HG02943 (cell line): ENCODE results near the gene STAG3.

Experiments
- ATAC-seq: cut with Tn5 transposase; IDR thresholded peaks from one replicate; pipeline ENCODE4 v1.9.1; 2021; ENCODE audit warnings: mild to moderate bottlenecking, low read depth, moderate library complexity; ENCODE audit not compliant: unreplicated experiment

The STAG3 gene

DNA sequence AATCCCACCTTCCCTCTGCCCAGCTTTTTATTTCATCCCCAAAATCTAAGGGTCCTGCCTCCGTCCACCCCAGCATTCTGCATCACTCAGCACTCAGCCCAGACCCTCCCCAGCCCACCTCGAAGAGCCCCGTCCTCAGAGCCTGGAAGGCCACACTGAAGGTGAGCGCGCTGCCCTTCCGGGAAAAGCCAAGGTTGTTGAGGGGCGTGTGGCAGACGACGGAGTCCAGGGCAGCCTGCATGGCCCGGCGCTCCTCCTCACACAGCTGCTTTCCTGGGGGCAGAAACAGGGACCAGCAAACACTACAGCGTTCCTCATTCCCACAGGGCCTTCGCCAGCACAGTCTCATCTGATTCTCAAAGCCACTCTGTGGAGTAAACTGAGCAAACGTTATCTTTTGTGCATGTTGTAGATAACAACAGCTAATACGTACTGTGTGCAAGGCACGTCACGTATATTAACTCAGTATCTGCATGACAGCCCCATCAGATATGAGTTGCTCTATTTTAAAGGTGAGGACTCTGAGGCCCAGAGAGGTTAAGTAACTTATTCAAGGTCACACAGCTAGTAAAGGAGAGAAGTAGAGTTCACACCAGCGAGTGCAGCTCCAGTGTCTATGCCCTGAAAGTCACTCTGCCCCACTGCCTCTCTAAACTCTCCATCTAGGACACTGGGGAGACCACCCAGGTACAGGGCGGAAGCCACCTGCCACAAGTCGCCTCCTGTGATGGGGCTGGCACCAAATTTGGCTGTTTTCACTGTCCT is 22.0 kb upstream of the STAG3 start:
- ATAC-seq, result no peak

DNA sequence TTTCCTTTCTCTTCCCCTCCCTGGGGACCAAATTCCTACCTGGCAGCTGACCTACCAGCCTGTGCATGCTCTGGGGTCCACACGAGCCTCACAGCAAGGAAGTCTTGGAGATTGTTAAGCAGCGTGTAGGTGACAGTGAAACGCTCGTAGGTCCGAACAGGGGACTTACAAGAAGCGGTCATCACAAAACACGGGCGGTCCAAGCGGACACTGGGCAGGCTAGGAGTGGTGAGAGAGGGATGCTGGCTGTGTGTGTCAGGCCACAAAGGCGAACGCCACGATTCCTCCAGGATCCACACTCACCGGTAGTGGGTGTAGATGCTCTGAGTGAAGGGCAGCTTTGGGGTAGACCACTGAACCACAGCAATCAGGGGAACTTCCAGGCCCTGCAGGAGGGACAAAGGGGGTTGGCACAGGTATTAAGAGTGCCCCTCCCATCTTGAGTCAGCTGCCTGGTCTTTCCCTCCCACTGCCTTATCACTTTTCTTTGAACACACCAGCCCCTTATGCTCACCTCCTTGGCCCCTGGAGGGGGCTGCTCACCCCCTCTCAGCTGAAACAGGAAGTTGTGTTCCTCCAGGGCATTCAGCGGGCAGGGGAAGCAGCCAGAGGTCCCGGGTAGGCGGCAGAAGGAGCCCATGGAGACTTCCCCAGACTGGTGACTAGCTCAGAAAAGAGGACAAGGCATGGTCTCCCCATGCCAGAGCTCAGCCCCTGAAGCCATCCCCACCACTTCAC is 21.2 kb upstream of the STAG3 start:
- no peak for ATAC-seq

DNA sequence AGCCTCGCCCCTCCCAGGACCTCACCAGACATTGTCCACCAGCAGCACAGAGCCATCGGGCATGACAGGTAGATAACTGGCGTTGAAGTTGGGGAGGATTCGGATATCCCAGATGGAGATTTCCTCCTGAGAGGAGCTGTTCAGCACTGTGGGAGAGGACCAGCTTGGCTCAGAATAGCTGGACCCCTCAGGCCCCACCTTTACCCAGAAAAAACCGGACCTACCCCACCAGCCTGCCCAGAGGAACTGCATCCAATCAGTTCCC is 20.7 kb upstream of the STAG3 start:
- no peak for ATAC-seq

DNA sequence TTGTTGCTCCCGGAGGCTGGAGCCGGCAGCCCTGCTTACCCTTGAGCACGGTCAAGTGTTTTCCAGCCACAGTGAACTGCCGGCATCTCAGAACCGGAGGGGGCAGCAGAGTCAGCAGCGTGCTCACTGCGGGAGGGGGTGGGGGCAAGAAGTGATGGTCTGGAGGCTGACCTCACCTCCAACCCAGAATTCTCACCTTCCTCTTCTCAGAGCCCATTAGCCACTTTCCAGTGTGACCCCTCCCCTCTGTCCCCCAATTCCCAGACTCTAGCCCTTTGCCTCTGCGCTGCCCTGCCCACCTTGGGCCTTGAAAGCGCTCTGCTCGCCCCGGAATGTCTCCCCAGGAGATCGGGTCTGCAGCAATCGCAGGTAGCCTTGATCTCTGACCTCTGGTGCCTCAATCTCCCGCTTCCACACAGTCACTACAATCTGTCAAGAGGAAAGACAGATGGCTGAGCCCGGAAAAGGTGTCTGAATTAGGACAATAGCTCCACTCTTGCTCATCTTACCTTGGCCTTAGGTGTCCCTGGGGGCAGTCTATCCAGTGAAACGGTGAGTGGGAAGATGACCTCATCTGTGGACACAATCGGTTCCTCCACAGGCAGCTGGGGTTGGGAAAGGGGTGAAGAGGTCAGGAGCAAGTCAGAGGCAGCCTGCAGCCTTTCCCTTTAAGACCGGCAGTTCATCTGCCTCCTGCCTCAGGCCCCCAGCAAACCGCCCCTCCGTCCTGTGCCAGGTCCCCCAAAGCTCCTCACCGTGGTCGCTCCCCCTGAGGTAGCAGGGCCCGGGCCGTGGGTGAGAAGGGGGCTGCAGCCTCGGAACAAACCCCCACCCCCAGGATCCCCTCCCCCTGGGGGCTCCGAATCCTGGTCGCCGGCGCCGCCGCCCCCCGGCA is 20.1 kb upstream of the STAG3 start:
- ATAC-seq, result no peak

DNA sequence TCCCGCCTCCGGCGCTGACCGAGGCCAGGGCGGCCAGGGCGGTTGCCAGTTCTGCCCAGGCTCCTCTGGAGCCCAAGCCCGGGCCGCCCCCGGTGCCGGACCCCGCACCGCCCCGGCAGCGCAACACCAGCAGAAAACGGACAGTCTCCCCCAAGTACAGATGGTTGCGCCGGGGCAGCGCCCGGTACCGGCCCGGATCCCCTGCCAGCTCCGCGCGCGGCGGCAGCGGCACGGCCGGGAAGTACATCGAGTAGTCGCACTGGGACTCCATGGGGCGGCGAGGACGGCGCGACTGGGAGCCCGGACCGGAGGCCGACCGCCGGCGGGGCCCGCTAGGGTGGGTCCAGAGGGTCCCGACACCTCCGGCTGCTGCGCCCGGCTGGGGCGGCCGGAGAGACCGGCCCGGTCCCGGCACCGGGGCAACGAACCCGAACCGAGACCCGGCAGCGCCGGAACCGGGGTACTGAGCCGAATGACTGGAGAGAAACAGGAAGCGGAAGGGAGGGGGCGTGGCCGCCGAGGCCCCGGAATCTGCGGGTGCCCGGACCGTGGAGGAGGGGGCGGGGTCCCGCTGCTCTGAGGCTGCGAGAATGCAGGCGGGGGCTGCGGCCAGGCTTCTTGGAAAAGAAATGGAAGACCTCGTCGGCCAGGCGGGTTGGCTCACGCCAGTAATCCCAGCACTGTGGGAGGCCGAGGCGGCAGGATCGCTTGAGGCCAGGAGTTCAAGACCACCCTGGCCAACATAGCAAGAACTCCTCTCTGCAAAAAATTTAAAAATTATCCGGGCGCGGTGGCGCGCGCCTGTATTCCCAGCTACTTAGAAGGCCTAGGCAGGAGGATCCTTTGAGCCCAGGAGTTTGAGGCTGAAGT is 19.3 kb upstream of the STAG3 start, which contains the start of gene TRAPPC14:
TRAPPC14 (minus strand) TSS at position 495 of the 870 bp plus-strand sequence; CDS start at position 271, 224 bp downstream.
- peak; percentile 56 for ATAC-seq

DNA sequence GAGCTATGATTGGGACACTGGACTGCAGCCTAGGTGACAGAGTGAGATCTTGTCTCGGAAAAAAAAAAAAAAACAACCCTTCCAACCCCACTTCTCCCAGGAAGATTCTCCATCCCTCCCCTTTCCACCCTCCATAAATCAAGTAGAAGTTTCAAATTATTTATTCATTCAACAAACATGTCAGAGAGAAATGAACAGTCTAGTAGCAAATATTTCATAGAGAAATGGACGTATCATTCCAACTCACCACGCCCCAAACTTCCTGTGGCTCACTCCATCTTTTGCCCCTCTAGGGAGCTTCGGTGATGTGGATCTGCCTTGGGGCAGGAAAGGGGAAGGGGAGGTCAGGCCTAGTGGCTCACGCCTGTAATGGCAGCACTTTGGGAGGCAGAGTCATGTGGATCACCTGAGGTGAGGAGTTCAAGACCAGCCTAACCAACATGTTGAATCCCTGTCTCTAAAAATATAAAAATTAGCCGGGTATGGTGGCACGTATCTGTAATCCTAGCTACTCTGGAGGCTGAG is 18.6 kb upstream of the STAG3 start:
- ATAC-seq, result no peak

DNA sequence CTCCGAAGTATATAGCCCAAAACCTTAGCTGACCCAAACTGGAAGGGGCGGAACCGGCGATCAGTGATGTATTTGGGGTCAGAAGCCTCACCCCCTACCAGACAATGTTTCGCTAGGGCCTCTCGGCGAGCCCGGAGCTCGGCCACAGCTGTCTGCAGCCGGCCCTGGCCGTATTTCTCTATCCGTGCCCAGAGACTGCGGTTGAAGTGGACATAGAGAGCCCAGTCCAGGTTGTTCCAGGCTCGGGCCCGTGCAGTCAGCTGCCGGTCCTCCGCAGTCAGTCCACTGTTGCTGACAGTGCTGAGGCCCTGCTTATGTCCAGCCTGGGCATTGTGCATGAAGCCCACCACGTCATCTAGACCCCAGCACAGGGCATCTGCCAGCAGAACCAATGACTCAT is 17.7 kb upstream of the STAG3 start:
- ATAC-seq, result no peak

DNA sequence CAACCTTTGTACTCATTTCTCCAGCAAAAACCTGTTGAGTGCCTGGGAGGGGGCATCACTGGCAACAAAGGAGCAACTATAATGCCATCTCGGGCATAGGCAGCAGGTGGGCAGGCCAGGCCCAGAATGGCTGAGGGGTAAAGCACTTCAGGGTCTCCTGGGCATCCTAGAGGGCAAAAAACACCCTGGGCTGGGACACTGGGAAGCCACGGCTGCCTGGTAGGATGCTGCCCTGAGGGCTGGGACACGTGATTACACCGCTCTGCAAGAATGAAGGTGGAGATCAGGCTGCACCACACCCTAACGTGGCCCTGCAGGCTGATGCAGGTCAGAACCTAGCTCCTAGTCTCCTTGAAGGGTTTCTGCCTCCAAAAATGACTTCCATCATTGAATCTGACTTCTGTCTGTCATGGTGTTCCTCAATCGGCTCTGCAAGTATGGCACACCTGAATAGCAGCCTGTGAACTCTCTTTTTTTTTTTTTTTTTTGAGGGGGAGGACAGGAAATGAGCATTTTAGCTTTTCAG is 14.6 kb upstream of the STAG3 start:
- ATAC-seq, result no peak

DNA sequence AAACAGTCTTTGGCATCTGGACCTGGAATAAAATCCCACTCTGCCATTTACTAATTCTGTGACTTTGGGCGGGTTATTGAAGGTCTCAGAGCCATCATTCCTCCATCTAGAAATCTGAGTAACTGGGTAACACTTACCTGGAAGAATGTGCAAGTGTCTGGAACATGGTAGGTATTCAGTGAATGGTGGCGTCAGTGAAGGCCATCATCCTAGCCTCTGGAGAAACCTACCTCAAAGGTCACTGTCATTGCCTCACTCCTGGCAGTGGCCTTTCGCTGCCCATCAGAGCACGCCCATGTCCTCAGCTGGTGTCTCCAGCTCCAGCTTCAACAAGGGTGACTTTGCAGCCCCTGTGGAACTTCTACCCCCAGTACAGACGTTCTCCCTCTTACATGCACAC is 13.8 kb upstream of the STAG3 start:
- ATAC-seq, result no peak

DNA sequence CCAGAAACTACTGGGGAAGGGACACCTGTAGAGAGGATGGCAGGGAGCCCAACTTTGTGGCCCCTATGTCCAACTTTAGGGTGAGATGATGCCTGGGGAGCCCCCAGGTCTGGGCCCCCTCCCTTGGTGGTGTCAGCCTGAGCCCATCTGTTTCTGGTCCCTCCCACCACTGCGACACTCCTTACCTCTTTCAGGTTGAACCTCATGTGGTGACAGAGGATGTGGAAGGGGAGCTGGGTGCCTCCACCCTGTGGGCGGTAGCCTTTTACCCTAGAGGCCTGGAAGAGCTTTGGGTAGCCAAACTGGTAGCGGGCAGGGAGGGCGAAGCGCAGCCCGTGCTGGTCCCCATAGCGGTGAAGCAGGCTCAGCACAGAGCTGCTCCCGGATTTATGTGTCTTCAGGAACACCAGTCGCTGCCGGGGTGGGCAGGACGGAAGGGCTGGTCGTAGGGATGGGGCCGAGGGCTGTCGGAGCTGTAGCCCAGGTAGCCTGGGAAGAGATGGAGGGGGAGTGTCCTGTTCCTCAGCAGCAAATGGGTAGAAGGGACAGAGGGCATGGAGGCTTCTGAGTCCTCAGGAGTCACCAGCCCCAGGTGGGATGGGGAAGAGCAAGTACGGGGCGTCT is 11.3 kb upstream of the STAG3 start:
- ATAC-seq, result no peak

DNA sequence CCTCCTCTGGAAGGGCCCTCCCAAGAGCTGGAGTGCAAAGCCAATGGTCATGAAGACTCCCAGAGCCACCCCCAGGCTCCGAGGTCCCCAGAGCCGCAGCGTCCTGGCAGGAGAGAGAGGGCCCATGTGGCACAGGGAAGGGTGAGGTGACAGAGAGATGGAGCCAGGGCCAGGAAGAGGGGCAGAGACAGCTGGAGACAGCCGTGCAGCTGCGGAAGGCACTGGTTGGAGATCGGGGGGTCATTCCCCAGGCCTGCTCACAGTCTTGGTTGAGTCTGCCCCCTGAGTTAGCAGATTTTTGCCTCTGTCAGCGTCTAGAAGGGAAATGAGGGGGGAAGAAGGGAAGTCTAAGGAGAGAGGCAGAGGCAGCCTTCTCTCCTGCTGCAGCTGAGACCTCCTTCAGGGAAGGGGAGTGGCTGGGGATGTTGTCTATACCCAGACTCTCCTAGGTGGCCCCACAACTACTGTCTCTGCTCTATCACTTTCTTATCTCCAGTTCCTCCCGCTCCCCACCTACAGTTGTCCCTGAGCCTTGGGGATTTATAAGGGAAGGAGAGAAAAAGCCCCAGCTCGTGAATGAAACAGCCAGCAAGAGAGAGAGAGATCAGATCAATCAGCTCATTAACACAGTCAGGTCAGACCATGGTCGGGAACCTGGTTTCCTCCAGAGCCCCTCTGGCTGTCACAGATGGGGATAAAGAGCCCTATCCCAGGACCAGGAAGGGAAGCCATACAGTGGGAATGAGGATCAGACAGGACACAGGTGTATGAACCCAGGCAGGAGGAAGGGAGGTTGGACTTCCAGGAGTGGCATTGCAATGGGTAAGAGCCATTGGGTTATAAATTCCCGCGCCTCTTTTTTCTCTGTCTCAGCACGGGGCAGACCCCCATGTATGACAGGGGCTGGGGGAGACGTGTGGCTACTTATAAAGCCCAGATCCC is 10.5 kb upstream of the STAG3 start:
- ATAC-seq, result no peak

DNA sequence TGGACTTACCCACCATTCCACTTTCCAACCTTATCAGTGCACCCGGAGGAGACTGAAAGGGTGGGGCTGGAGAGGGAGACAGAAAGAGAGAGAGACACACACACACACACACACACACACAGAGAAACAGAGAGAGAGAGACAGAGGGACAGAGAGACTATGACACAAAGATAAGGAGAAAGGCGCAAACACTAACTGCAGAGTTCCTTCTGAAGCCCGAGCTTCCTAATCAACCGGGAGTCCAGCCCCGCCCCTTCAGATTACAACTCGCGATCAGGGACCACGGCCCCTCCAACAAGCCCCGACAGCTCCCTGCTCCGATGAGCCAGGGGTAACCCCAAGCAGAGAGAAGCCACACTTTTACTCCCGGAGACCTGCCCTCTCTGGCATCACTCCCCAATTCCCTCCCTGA is 9.8 kb upstream of the STAG3 start:
- ATAC-seq, result no peak

DNA sequence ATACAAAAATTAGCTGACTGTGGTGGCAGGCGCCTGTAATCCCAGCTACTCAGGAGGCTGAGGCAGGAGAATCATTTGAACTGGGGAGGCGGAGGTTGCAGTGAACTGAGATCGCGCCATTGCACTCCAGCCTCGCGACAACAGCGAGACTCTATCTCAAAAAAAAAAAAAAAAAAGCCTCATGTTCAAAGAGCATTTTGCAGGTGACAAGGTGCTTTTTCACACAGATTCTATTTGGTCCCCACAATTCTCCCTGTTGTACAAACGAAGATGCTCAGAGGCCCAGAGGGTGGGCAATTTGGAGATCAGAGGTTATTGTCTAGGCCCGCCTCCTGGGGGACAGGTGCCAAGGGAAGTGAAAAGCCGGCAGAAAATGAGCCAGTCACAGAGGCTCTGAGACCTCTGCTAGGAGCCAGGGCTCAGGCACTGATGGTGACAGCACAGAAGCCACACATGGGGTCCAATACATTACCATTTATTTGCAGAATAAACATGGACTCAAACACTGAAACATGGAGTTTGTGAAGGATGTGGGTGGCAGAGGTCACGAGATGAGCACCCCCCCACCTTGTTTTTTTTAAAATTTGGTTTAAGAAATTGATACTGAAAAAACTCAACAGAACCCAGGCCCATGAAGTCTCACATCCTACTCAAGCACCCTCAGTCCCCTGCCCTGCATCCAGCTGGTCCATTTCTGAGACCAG is 8.4 kb upstream of the STAG3 start:
- ATAC-seq, result no peak

DNA sequence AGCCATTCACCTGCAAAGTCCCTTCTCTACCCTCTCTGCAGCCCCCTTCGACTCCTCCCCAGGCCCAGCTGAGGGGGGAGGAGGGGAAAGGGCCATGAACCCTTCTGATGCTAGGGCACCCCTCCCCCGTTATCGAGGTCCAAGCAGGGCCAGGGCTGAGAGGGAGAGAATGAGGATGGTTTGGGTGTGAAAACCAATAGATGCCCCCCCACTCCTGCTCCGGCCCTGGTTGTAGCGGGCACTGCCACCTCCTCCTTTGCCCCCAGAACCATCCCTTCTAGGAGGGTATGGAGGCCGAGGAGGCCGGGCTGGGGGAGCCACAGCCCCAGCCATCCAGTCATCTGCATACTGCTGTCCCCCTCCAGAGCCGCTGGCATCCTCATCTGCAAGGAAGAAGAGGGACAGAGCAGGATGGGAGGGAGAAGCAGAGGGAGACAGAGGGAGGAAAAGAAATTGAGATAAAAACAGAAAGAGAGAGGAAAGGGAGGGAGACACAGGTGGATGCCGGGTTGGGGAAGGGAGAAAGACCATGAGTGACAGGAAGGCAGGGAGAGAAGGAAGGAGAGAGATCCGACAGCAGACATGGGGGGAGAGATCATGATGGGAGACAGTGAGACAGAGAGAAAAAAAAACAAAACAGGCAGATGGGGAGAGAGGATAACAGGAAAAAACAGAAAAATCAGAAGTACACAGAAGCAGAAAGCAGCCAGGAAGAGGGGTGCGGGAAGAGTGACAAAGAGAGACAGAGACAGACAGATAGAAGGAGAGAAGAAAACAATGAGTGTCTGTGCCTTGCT is 7.4 kb upstream of the STAG3 start:
- no peak for ATAC-seq

DNA sequence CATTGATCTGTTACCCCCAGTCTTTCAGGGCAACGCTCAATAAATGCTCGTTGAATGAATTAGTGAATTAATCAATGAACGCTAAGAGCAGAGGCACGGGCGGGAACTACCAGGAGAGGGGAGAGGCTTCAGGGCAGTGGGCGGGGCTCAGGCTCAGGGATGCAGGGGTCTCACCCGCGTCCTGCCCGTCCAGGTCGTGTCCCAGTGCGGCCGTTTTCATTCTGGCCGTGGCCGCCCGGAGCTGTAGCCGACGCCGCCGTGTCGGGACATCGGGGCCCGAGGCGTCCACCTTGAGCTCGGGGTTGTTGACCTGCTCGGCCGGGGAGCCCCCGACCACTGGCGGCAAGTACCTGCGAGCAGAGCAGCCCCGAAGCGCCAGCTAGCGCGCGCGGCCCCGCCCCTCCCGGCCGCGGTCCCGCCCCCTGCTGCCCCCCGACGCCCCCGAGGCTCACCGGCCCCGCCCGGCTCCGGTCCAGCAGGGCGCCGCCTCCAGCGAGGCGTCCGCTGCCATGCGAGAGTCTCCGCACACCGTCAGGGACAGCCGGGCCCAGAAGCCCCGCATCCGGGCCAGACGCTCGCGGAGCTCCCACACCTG is 6.5 kb upstream of the STAG3 start:
- no peak for ATAC-seq

DNA sequence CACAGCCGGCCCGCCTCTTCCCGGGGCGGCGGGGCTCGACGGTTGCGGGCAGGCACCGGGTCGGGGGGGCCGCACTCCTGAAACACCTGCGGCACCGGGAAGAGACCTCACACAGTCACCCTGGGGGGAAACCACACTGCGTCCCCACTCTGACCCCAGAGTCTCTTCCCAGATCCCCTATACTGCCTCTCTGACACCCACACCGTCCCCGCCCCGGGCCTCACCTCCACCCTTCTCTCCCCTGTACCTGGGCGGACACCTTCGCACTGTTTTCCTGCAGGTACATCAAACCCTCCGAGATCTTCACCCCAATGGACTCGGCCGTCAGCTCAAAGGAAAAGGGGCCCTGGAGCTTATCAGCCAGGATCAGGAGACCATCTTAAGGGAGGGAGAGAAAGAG is 5.9 kb upstream of the STAG3 start:
- ATAC-seq, result no peak
